GM12878 (cell line): ENCODE results near the gene JADE3.

Experiments used
- EZH2 ChIP-seq: IDR thresholded peaks from 2 replicates; pipeline ENCODE4 v1.6.1; 2012; ENCODE audit warnings: low read depth, mild to moderate bottlenecking, control low read depth, inconsistent platforms, low read length, borderline replicate concordance; ENCODE audit not compliant: control insufficient read depth
- HCFC1 ChIP-seq: fragments of 150-350 bp; IDR thresholded peaks from 2 replicates; pipeline ENCODE4 v1.6.1; 2014; ENCODE audit warnings: low read length
- KDM1A ChIP-seq: fragments of 200-600 bp; sonication (generic); IDR thresholded peaks from 2 replicates; pipeline ENCODE4 v1.6.1; 2016; ENCODE audit warnings: borderline replicate concordance
- MYC ChIP-seq: IDR thresholded peaks from 2 replicates; pipeline ENCODE4 v1.6.1; 2011; ENCODE audit warnings: mild to moderate bottlenecking, low read length, moderate library complexity, inconsistent platforms; ENCODE audit not compliant: insufficient read depth, insufficient replicate concordance, insufficient read length, severe bottlenecking
- NBN ChIP-seq: fragments of 450-650 bp; IDR thresholded peaks from 2 replicates; pipeline ENCODE4 v1.6.1; 2016
- POLR2AphosphoS5 ChIP-seq: IDR thresholded peaks from 2 replicates; pipeline ENCODE4 v1.6.1; 2011; ENCODE audit warnings: mild to moderate bottlenecking, low read length, inconsistent platforms
- SREBF2 ChIP-seq: IDR thresholded peaks from 2 replicates; pipeline ENCODE4 v1.6.1; 2012; ENCODE audit warnings: mild to moderate bottlenecking, low read length
- SRF ChIP-seq, 2 experiments: IDR thresholded peaks; 2 replicates each; pipeline ENCODE4 v1.6.1; 2011; ENCODE audit warnings: low read depth in 2 of 2, low read length in 2 of 2, mild to moderate bottlenecking in 1 of 2, moderate library complexity in 1 of 2
- YY1 ChIP-seq: IDR thresholded peaks from 2 replicates; pipeline ENCODE4 v1.6.1; 2011; ENCODE audit warnings: low read depth, mild to moderate bottlenecking, low read length
- TF ChIP-seq, protein P1 (sequence below), 3 experiments: IDR thresholded peaks in 2 of 3; conservative IDR thresholded peaks in 1 of 3; 2 replicates each; pipeline ENCODE4 v1.5.1; 2011; ENCODE audit warnings: low read depth in 3 of 3, low read length in 3 of 3, mild to moderate bottlenecking in 3 of 3, control low read depth in 2 of 3, moderate library complexity in 2 of 3, inconsistent platforms in 1 of 3, mixed read lengths in 1 of 3; ENCODE audit not compliant: control insufficient read depth in 2 of 3, insufficient read depth in 1 of 3; ENCODE audit errors: extremely low read depth in 1 of 3

DNA sequence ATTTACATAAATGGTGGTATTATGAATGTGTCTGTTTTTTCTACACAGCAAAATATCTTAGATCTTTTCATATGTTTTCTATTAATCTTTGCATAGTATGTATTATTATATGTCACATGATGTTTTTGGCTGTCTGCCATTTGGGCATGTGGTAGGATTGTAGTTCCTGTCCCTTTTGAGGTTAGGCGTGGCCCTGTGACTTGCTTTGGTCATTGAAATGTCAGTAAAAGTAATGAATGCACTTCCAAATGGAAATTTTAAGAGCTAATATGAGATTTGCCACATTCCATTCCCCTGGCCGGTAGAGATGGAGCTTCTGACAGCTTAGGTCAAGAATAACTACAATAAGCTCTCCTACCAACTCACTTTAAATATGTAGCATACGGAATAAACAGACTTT is 45.1 kb downstream of the JADE3 start:
- TF ChIP-seq HCFC1 (no peak), MYC (no peak), NBN (no peak), EZH2 (no peak), POLR2AphosphoS5 (no peak), KDM1A (no peak), SRF (IDR thresholded peaks at IDR 0.05; ENCODE audit: low read depth in 2 of 2, low read length in 2 of 2) (no peak), SREBF2 (no peak), YY1 (no peak)
- TF ChIP-seq, protein P1, sequence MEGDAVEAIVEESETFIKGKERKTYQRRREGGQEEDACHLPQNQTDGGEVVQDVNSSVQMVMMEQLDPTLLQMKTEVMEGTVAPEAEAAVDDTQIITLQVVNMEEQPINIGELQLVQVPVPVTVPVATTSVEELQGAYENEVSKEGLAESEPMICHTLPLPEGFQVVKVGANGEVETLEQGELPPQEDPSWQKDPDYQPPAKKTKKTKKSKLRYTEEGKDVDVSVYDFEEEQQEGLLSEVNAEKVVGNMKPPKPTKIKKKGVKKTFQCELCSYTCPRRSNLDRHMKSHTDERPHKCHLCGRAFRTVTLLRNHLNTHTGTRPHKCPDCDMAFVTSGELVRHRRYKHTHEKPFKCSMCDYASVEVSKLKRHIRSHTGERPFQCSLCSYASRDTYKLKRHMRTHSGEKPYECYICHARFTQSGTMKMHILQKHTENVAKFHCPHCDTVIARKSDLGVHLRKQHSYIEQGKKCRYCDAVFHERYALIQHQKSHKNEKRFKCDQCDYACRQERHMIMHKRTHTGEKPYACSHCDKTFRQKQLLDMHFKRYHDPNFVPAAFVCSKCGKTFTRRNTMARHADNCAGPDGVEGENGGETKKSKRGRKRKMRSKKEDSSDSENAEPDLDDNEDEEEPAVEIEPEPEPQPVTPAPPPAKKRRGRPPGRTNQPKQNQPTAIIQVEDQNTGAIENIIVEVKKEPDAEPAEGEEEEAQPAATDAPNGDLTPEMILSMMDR (IDR thresholded peaks at IDR 0.05 in 2 of 3, conservative IDR thresholded peaks at IDR 0.05 in 1 of 3; ENCODE audit: control insufficient read depth in 2 of 3, extremely low read depth in 1 of 3, insufficient read depth in 1 of 3, low read depth in 3 of 3, low read length in 3 of 3) = no peak
